Skeletal muscle satellite cell (primary cell): ENCODE results near the gene AGER.

Experiments used
- H3K27me3 ChIP-seq: 2 replicates; pipeline ENCODE4 v1.7.0; 2013; ENCODE audit warnings: low read length; ENCODE audit not compliant: control insufficient read depth, insufficient read depth
- H3K36me3 ChIP-seq: 2 replicates; pipeline ENCODE4 v1.7.0; 2013; ENCODE audit warnings: mild to moderate bottlenecking, control low read depth, low read length; ENCODE audit not compliant: insufficient read depth
- H3K4me1 ChIP-seq: 2 replicates; pipeline ENCODE4 v1.7.0; 2013; ENCODE audit warnings: low read length; ENCODE audit not compliant: control insufficient read depth, insufficient read depth
- H3K4me2 ChIP-seq: 2 replicates; pipeline ENCODE4 v1.7.0; 2013; ENCODE audit warnings: mild to moderate bottlenecking, low read length
- H3K4me3 ChIP-seq: 2 replicates; pipeline ENCODE4 v1.7.0; 2013; ENCODE audit warnings: low read length
- H3K9ac ChIP-seq: 2 replicates; pipeline ENCODE4 v1.7.0; 2013; ENCODE audit warnings: mild to moderate bottlenecking, low read depth, low read length, moderate library complexity
- H3K9me3 ChIP-seq: replicated peaks from 2 replicates; pipeline ENCODE4 v1.7.0; 2013; ENCODE audit warnings: mild to moderate bottlenecking, control low read depth, low read length

The AGER gene

DNA sequence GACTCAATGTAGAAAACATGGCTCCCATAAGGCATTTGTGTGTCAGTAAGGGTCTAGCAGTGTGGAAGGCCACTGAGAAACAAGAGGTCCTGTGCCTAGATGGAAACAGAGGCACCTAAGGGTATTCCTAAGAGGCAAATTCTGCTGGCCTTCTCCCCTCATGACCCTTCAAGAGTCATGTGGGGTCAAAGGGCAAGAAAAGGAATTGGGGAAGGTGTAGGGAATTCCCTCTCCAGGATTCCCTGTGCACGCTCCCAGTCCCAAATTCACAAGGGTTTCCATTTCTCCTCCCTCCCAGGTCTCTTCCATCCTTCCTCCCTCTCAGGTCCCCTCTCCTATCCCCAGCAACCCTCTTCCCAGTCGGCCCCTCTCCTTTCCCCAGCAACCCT is 8.7 kb downstream of the AGER start:
- peak overlapping the region; percentile 95 for H3K4me2 ChIP-seq
- H3K36me3 ChIP-seq: peaks cover 9% of the 10 kb centered on the region
- no peaks in the 10 kb centered on the region for H3K27me3 ChIP-seq
- no peaks in the 10 kb centered on the region for H3K9me3 ChIP-seq
- peak overlapping the region; percentile 94 for H3K4me3 ChIP-seq
- peaks cover 32% of the 10 kb centered on the region for H3K4me1 ChIP-seq
- peak overlapping the region; percentile 97 for H3K9ac ChIP-seq

DNA sequence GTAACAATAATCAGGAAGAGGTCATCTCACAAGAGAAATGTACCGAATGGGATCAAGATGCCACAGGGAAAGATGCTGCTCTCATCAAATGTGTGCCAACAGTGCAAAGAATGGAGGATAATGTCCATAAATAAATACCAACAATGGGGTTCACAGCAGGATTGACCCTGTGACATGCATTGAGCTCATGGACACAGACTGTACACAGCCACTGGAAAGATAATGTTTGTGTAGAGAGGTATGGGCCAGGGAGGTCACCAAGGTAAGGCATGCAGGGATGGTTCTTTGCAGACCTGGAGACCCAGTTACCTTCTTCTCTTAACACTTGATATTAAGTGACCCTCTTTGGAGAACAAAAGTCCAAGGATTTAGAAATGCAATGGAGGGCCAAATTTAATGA is 9.6 kb downstream of the AGER start:
- Histone ChIP-seq H3K36me3 (peaks cover 18% of the 10 kb centered on the region), H3K4me3 (peak overlapping the region; percentile 94), H3K27me3 (no peaks in the 10 kb centered on the region), H3K9ac (no peak overlapping the region), H3K4me2 (peak overlapping the region; percentile 95), H3K4me1 (peaks cover 30% of the 10 kb centered on the region), H3K9me3 (no peaks in the 10 kb centered on the region)

DNA sequence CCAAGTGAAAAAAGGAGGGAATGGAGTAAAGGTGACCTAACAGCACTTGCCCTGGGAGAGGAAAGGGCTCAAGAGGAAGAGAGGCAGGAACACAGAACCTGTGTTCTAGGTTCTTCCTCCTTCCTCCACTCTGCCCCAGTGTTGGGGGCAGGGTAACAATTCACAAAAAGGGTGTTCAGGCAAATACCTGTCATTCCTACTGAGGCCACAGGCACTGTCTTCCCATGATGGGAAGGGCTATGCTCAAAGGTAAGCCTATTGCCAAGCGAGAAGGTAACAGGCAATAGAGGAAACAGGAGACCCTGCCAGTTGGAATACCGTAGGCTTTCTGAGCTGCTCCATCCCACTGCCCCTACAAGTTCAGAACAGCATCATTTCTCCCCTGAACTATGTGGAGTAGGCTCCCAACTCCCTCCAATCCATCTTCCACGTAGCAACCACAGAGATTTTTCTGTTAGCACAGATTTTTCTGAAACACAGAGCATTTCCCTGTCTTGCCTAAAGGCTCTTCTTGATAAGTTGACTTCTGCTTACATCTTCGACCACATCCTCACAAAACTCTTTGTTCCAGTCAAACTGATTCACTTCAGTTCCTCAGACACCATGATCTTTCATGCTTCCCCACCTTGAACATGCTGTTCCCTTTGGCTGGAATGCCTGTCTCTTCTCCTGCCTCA is 10.9 kb downstream of the AGER start:
- Histone ChIP-seq H3K9me3 (no peaks in the 10 kb centered on the region), H3K4me3 (no peak overlapping the region), H3K4me2 (no peak overlapping the region), H3K4me1 (peaks cover 35% of the 10 kb centered on the region), H3K36me3 (peaks cover 20% of the 10 kb centered on the region), H3K27me3 (no peaks in the 10 kb centered on the region), H3K9ac (no peak overlapping the region)

DNA sequence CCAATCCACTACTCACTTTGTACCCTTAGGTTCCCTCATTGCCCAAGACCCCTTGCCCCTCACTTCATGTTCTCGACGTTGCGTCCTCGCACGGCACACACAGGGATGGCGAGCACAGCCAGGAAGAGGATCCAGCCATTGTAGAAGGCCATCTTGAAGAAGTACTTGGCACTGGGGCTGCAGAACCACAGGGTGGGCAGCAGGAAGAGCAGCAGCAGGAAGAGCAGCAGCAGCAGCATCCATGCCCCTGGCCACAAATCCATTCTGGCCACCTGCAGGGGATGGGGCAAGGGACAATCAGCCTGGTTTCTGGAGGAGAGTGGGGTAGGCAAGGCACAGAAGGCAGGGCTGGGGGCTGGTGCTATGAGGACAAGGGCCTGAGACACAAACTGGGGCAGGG is 12.8 kb downstream of the AGER start:
- Histone ChIP-seq H3K9ac (no peak overlapping the region), H3K4me3 (no peak overlapping the region), H3K27me3 (no peaks in the 10 kb centered on the region), H3K36me3 (peaks cover 28% of the 10 kb centered on the region), H3K4me1 (peaks cover 23% of the 10 kb centered on the region), H3K9me3 (no peaks in the 10 kb centered on the region), H3K4me2 (no peak overlapping the region)

DNA sequence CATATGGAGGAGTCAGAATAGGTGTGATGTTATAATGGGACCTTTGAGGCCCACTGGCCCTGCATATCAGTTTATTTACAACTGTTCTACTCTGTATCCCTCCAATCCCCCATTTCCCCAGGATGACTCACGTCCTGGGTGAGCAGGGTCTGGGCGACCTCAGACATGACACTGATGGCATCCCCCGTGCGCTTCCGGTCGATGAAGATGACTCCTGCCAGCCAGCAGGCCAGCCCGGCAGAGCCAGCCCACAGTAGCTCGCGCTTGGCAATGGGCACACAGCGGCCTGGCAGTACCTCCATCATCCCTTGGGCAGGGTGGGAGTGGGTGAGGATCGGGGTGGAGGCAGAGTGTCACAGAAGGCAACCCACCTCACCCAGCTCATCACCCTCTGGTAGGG is 13.8 kb downstream of the AGER start:
- Histone ChIP-seq H3K4me3 (no peak overlapping the region), H3K36me3 (peaks cover 29% of the 10 kb centered on the region), H3K27me3 (no peaks in the 10 kb centered on the region), H3K4me1 (peaks cover 22% of the 10 kb centered on the region), H3K4me2 (no peak overlapping the region), H3K9ac (no peak overlapping the region), H3K9me3 (no peaks in the 10 kb centered on the region)

- peaks cover 29% of the 10 kb centered on the region for H3K36me3 ChIP-seq
- H3K9me3 ChIP-seq: no peaks in the 10 kb centered on the region
- no peak overlapping the region for H3K9ac ChIP-seq
- no peaks in the 10 kb centered on the region for H3K27me3 ChIP-seq
- H3K4me2 ChIP-seq: no peak overlapping the region
- peaks cover 11% of the 10 kb centered on the region for H3K4me1 ChIP-seq
- H3K4me3 ChIP-seq: no peak overlapping the region
Measured at GRCh38 chr6:32168807-32169591, 15.1 kb downstream of the AGER start.

DNA sequence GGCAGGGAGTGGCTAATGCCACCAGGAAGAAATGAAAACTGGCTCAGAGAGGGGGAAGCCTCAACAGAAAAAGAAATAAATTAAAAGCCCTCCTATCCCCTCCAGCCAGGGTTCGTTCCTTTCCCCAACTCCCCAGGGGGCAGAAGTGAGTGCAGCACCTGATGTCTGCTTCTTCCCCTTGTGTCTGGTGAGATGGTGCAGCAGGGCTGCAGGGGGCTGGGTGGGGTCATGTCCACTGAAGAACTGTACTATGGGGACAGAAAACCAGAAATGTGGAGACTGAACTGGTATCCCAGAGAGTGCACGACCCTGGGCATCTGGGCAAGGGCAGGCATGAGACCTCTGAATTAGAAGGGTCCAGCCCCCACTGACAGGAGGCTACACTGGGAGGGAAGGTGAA is 15.7 kb downstream of the AGER start:
- H3K4me2 ChIP-seq: no peak overlapping the region
- no peaks in the 10 kb centered on the region for H3K27me3 ChIP-seq
- peaks cover 11% of the 10 kb centered on the region for H3K4me1 ChIP-seq
- H3K9ac ChIP-seq: no peak overlapping the region
- H3K9me3 ChIP-seq: no peaks in the 10 kb centered on the region
- H3K4me3 ChIP-seq: no peak overlapping the region
- H3K36me3 ChIP-seq: peaks cover 29% of the 10 kb centered on the region

- Histone ChIP-seq H3K36me3 (peaks cover 29% of the 10 kb centered on the region), H3K9me3 (no peaks in the 10 kb centered on the region), H3K4me3 (no peak overlapping the region), H3K9ac (no peak overlapping the region), H3K4me2 (no peak overlapping the region), H3K4me1 (peaks cover 11% of the 10 kb centered on the region), H3K27me3 (no peaks in the 10 kb centered on the region)
Measured at GRCh38 chr6:32167761-32168262, 16.2 kb downstream of the AGER start.

DNA sequence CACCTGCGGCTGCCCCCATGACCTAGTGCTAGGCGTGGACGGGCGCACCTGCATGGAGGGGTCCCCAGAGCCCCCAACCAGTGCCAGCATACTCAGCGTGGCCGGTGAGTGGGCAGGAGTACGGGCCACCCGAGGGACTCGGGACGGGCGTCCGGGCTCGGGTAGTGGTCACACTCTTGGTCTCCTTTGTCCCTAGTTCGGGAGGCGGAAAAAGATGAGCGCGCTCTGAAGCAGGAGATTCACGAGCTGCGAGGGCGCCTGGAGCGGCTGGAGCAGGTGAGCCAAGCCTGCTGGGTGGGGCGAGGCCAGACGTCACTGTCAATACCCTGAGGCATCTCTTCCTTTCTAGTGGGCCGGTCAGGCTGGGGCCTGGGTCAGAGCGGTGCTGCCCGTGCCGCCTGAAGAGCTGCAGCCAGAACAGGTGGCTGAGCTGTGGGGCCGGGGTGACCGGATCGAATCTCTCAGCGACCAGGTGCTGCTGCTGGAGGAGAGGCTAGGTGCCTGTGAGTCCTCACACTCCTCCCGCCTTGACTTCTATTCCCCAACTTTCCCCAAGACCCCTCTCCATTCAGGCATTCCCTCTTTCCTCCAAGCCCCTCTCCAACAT is 16.8 kb downstream of the AGER start:
- H3K9me3 ChIP-seq: no peaks in the 10 kb centered on the region
- H3K4me3 ChIP-seq: no peak overlapping the region
- no peak overlapping the region for H3K4me2 ChIP-seq
- H3K4me1 ChIP-seq: peaks cover 11% of the 10 kb centered on the region
- H3K27me3 ChIP-seq: no peaks in the 10 kb centered on the region
- H3K9ac ChIP-seq: no peak overlapping the region
- peaks cover 29% of the 10 kb centered on the region for H3K36me3 ChIP-seq

GRCh38 chr6:32166411-32167061 is 17.5 kb downstream of the AGER start:
- H3K4me3 ChIP-seq: no peak overlapping the region
- H3K4me1 ChIP-seq: peaks cover 11% of the 10 kb centered on the region
- no peaks in the 10 kb centered on the region for H3K27me3 ChIP-seq
- no peak overlapping the region for H3K4me2 ChIP-seq
- no peaks in the 10 kb centered on the region for H3K9me3 ChIP-seq
- no peak overlapping the region for H3K9ac ChIP-seq
- H3K36me3 ChIP-seq: peaks cover 29% of the 10 kb centered on the region

DNA sequence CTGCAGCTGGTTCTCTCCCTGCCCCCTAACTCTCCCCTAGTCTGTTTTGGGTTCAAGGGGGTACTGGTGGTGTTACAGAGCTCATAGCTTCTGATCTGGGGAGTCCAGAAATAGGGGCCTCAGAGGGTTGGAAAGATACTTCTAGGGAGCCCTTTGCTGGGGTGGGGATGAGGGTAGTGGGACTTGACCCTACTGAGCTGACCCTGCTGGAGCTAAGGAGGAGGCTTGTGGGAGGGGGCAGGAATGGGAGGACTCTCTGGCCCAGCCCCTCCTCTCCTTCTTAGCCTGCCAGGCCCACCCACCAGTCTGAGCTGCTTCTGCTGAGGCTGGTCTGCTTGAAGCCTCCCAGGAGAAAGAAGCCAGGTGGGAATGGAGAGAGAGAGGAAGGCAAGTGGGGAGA is 19.8 kb downstream of the AGER start, which contains the start of gene EGFL8:
EGFL8 (plus strand) TSS at position 301 of the 400 bp plus-strand sequence. CDS start 1,571 bp downstream, outside the sequence.
- H3K4me3 ChIP-seq: no peak within 1 kb of the TSS
- no peaks in the 10 kb centered on the region for H3K27me3 ChIP-seq
- peaks cover 10% of the 10 kb centered on the region for H3K36me3 ChIP-seq
- H3K9ac ChIP-seq: no peak within 1 kb of the TSS
- no peak within 1 kb of the TSS for H3K4me2 ChIP-seq
- H3K9me3 ChIP-seq: no peaks in the 10 kb centered on the region
- peaks cover 11% of the 10 kb centered on the region for H3K4me1 ChIP-seq
